ENCODE results near the gene RNF128. TPM values are rescaled to one million over a fixed set of nuclear protein-coding genes. Genes with fewer than 3 reads are reported as not detected.

Gene RNF128
- total and polyA plus RNA-seq, 2 of the 13 experiments (the other 11 are each of a cell fraction or from before 2014, with no cell fraction given): 18.5 to 43.5 TPM

DNA sequence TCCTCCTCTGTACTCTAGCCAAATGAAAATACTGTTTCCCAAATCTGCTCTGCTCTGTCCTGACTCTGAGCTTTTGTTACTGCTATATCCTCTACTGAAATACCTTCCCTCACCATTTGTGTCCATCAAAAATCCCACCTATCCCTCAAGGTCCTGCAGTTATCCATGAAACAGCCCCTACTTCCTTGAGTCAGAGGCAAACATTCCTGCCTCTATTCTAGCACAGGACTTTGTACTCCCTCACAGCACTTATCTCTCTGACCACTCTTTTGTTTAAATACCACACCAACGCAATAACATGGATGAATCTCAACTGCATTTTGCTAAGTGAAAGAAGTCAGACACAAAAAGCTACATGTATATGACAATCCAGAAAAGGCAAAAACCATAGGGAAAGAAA, 10.5 kb upstream of the RNF128 start:
- Histone ChIP-seq H4K20me1 (ENCODE audit: insufficient read depth, low read length) (no peaks in the 10 kb centered on the region), H3K9ac (ENCODE audit: insufficient read depth, low read depth, low read length) (0 out of 2 replicates have a peak overlapping the region, but pooled peaks have one; percentile 15), H3K9me3 (ENCODE audit: low read length) (no peaks in the 10 kb centered on the region), H3K36me3 (replicated peaks in 1 of 2; ENCODE audit: control insufficient read depth in 1 of 2, insufficient read depth in 2 of 2, low read length in 2 of 2) (no peaks in the 10 kb centered on the region), H3K27me3 (ENCODE audit: control insufficient read depth in 1 of 2, insufficient read depth in 2 of 2, low read length in 2 of 2) (no peaks in the 10 kb centered on the region), H3K27ac (ENCODE audit: extremely low read length, insufficient read depth, low read length) (peak overlapping the region; percentile 79), H3K4me2 (ENCODE audit: low read depth, low read length) (peak overlapping the region; percentile 61), H3K4me1 (ENCODE audit: insufficient read depth, low read length) (peaks cover 50% of the 10 kb centered on the region), H3K4me3 (replicated peaks in 1 of 3; ENCODE audit: insufficient read depth in 1 of 3, low read depth in 2 of 3, low read length in 3 of 3) (peak overlapping the region in 1 of 3 experiments; percentile 23; a peak in 1 of 6 replicates), H2AFZ (ENCODE audit: low read length) (no peak overlapping the region), H3K79me2 (ENCODE audit: insufficient read depth, low read length) (no peaks in the 10 kb centered on the region)
- WGBS (ENCODE audit: low lambda C conversion rate): 0% methylated on average over 1 of the region's 1 CpG
- in situ Hi-C loops (cut with HindIII; ENCODE audit: extremely low pct_ligation_motif_present, low pct_unique_long_range_greater_than_20kb): no loop called here
- ATAC-seq (peak; percentile 91), FAIRE-seq (peak; percentile 95), DNase-seq (ENCODE audit: low spot score) (peak; percentile 89)
- ChIA-PET POLR2A (interaction anchor here (0.9 to 3.8 kb wide), 4 partner anchors 11 to 23 kb away, joined by 3 to 28 read pairs (median 12); partner anchors contain the start of gene RNF128), CTCF (ENCODE audit: low intra/inter-chr PET ratio, low total read pairs) (no interaction called here)
- intact Hi-C loops (cut with micrococcal nuclease; ENCODE audit: unreplicated experiment): no loop called here
- BruUV-seq (replicated peaks): no TSS peak
- TF ChIP-seq IKZF1 (IDR thresholded peaks at IDR 0.05) (no peak), NCOR1 (IDR thresholded peaks at IDR 0.05; ENCODE audit: borderline replicate concordance, low read length) (peak; percentile 47; the same call in 1 of the 2 replicates), SOX6 (IDR thresholded peaks at IDR 0.05) (no peak), SOX6 (CRISPR knock-in tag; IDR thresholded peaks at IDR 0.05) (peak; percentile 80), SOX13 (IDR thresholded peaks at IDR 0.05) (peak; percentile 44; the same call in 1 of the 2 replicates), SOX13 (CRISPR knock-in tag; conservative IDR thresholded peaks at IDR 0.05 in 1 of 2, IDR thresholded peaks at IDR 0.05 in 1 of 2) (peak in 1 of 2 experiments; percentile 77; a peak in 1 of 4 replicates), ZNF253 (CRISPR knock-in tag; IDR thresholded peaks at IDR 0.05; ENCODE audit: borderline replicate concordance) (no peak), FOXP1 (IDR thresholded peaks at IDR 0.05) (no peak), FOXP1 (CRISPR knock-in tag; IDR thresholded peaks at IDR 0.05) (0 out of 2 replicates have a peak, but pooled peaks have one; percentile 26), HOXA3 (CRISPR knock-in tag; IDR thresholded peaks at IDR 0.05) (peak; percentile 13; the same call in 1 of the 2 replicates), MIER2 (CRISPR knock-in tag; IDR thresholded peaks at IDR 0.05) (no peak), ZNF383 (CRISPR knock-in tag; IDR thresholded peaks at IDR 0.05; ENCODE audit: borderline replicate concordance) (no peak)
- TF ChIP-seq, protein P1, sequence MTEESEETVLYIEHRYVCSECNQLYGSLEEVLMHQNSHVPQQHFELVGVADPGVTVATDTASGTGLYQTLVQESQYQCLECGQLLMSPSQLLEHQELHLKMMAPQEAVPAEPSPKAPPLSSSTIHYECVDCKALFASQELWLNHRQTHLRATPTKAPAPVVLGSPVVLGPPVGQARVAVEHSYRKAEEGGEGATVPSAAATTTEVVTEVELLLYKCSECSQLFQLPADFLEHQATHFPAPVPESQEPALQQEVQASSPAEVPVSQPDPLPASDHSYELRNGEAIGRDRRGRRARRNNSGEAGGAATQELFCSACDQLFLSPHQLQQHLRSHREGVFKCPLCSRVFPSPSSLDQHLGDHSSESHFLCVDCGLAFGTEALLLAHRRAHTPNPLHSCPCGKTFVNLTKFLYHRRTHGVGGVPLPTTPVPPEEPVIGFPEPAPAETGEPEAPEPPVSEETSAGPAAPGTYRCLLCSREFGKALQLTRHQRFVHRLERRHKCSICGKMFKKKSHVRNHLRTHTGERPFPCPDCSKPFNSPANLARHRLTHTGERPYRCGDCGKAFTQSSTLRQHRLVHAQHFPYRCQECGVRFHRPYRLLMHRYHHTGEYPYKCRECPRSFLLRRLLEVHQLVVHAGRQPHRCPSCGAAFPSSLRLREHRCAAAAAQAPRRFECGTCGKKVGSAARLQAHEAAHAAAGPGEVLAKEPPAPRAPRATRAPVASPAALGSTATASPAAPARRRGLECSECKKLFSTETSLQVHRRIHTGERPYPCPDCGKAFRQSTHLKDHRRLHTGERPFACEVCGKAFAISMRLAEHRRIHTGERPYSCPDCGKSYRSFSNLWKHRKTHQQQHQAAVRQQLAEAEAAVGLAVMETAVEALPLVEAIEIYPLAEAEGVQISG (CRISPR knock-in tag; IDR thresholded peaks at IDR 0.05): no peak
- TF ChIP-seq, protein P2, sequence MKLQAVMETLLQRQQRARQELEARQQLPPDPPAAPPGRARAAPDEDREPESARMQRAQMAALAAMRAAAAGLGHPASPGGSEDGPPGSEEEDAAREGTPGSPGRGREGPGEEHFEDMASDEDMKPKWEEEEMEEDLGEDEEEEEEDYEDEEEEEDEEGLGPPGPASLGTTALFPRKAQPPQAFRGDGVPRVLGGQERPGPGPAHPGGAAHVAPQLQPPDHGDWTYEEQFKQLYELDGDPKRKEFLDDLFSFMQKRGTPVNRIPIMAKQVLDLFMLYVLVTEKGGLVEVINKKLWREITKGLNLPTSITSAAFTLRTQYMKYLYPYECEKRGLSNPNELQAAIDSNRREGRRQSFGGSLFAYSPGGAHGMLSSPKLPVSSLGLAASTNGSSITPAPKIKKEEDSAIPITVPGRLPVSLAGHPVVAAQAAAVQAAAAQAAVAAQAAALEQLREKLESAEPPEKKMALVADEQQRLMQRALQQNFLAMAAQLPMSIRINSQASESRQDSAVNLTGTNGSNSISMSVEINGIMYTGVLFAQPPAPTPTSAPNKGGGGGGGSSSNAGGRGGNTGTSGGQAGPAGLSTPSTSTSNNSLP (IDR thresholded peaks at IDR 0.05; ENCODE audit: low read depth, low read length): 0 out of 2 replicates have a peak, but pooled peaks have one; percentile 12
- TF ChIP-seq, protein P3, sequence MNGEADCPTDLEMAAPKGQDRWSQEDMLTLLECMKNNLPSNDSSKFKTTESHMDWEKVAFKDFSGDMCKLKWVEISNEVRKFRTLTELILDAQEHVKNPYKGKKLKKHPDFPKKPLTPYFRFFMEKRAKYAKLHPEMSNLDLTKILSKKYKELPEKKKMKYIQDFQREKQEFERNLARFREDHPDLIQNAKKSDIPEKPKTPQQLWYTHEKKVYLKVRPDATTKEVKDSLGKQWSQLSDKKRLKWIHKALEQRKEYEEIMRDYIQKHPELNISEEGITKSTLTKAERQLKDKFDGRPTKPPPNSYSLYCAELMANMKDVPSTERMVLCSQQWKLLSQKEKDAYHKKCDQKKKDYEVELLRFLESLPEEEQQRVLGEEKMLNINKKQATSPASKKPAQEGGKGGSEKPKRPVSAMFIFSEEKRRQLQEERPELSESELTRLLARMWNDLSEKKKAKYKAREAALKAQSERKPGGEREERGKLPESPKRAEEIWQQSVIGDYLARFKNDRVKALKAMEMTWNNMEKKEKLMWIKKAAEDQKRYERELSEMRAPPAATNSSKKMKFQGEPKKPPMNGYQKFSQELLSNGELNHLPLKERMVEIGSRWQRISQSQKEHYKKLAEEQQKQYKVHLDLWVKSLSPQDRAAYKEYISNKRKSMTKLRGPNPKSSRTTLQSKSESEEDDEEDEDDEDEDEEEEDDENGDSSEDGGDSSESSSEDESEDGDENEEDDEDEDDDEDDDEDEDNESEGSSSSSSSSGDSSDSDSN (CRISPR knock-in tag; IDR thresholded peaks at IDR 0.05): no peak
- TF ChIP-seq, protein P4, sequence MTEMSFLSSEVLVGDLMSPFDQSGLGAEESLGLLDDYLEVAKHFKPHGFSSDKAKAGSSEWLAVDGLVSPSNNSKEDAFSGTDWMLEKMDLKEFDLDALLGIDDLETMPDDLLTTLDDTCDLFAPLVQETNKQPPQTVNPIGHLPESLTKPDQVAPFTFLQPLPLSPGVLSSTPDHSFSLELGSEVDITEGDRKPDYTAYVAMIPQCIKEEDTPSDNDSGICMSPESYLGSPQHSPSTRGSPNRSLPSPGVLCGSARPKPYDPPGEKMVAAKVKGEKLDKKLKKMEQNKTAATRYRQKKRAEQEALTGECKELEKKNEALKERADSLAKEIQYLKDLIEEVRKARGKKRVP (CRISPR knock-in tag; IDR thresholded peaks at IDR 0.05): peak in 1 of 2 experiments; percentile 24; a peak in 1 of 4 replicates

Data from HepG2 (cell line).